Glutamatergic neuron (in vitro differentiated cells): ENCODE data around the gene PYHIN1. TPM values are rescaled to one million over a fixed set of nuclear protein-coding genes. Genes with fewer than 3 reads are reported as not detected.
"Not testable (repeated sequence)": the region's sequence is repeated elsewhere in the genome, so short reads cannot be mapped to it uniquely, and the experiment has no call there.

Experiments
- DNase-seq: peaks from one replicate; pipeline ENCODE4 v3.0.0; 2022
- H3K27ac Mint-ChIP-seq: one replicate; pipeline ENCODE4 v1.8.0; 2020; ENCODE audit warnings: mild to moderate bottlenecking, mixed read lengths, inconsistent platforms; ENCODE audit not compliant: unreplicated experiment
- H3K27me3 Mint-ChIP-seq: one replicate; pipeline ENCODE4 v1.8.0; 2020; ENCODE audit warnings: mild to moderate bottlenecking, moderate library complexity, mixed read lengths, inconsistent platforms; ENCODE audit not compliant: unreplicated experiment
- H3K36me3 Mint-ChIP-seq: one replicate; pipeline ENCODE4 v1.8.0; 2020; ENCODE audit warnings: mild to moderate bottlenecking, mixed read lengths, inconsistent platforms; ENCODE audit not compliant: unreplicated experiment
- H3K4me1 Mint-ChIP-seq: one replicate; pipeline ENCODE4 v1.8.0; 2020; ENCODE audit warnings: mild to moderate bottlenecking, low read depth, mixed read lengths, inconsistent platforms; ENCODE audit not compliant: unreplicated experiment
- H3K4me3 Mint-ChIP-seq: one replicate; pipeline ENCODE4 v1.8.0; 2020; ENCODE audit warnings: mild to moderate bottlenecking, mixed read lengths, inconsistent platforms; ENCODE audit not compliant: unreplicated experiment
- H3K9me3 Mint-ChIP-seq: one replicate; pipeline ENCODE4 v1.8.0; 2020; ENCODE audit warnings: mild to moderate bottlenecking, moderate library complexity, mixed read lengths, inconsistent platforms; ENCODE audit not compliant: unreplicated experiment
- CTCF ChIP-seq: fragments of 200-600 bp; sonication (generic); IDR thresholded peaks from one replicate; pipeline ENCODE4 v1.5.0; 2021; ENCODE audit not compliant: partially characterized antibody, unreplicated experiment
- total RNA-seq: library from RNA; stranded (reverse); fragmentation: NEBNext Ultra II Directional; extraction: Animal tissue kit (Norgen Biotek cat#: 25700); gene quantifications from one replicate; pipeline ENCODE4 v1.2.1, GENCODE V29; 2021; ENCODE audit not compliant: unreplicated experiment

Gene PYHIN1
- total RNA-seq, 1 donor from 2014 or later, result not detected

GRCh38 chr1:159009287-159009686, 77.9 kb downstream of the PYHIN1 start:
- Mint-ChIP-seq H3K4me1 (peaks cover 4% of the 10 kb centered on the region), H3K36me3 (no peaks in the 10 kb centered on the region), H3K27ac (no peak overlapping the region), H3K4me3 (no peak overlapping the region), H3K27me3 (no peaks in the 10 kb centered on the region), H3K9me3 (no peaks in the 10 kb centered on the region)
- DNase-seq, result no peak
- TF ChIP-seq CTCF, result no peak

- no peak for DNase-seq
- TF ChIP-seq CTCF, result no peak
- Mint-ChIP-seq H3K27ac (no peak within 1 kb of the TSS), H3K9me3 (no peaks in the 10 kb centered on the region), H3K27me3 (no peaks in the 10 kb centered on the region), H3K4me3 (no peak within 1 kb of the TSS), H3K4me1 (peaks cover 4% of the 10 kb centered on the region), H3K36me3 (no peaks in the 10 kb centered on the region)
These were observed 78.5 kb downstream of the PYHIN1 start, which contains the start of gene IFI16 for GRCh38 chr1:159009704-159010361. Gene IFI16, plus strand, starts transcription at chr1:159009907. Its CDS starts 4,774 bp downstream, at chr1:159014681.

GRCh38 chr1:159010391-159010790, 79.0 kb downstream of the PYHIN1 start:
- no peaks in the 10 kb centered on the region for H3K9me3 Mint-ChIP-seq
- H3K4me1 Mint-ChIP-seq, result peaks cover 4% of the 10 kb centered on the region
- no peak for TF ChIP-seq CTCF
- no peak overlapping the region for H3K27ac Mint-ChIP-seq
- H3K36me3 Mint-ChIP-seq, result no peaks in the 10 kb centered on the region
- no peaks in the 10 kb centered on the region for H3K27me3 Mint-ChIP-seq
- no peak for DNase-seq
- H3K4me3 Mint-ChIP-seq, result no peak overlapping the region

GRCh38 chr1:159011001-159011400, 79.6 kb downstream of the PYHIN1 start:
- DNase-seq, H3K4me3 Mint-ChIP-seq, H3K9me3 Mint-ChIP-seq, H3K4me1 Mint-ChIP-seq, H3K27ac Mint-ChIP-seq, H3K27me3 Mint-ChIP-seq, H3K36me3 Mint-ChIP-seq: not testable (repeated sequence)

- Mint-ChIP-seq H3K4me1 (no peaks in the 10 kb centered on the region), H3K27me3 (no peaks in the 10 kb centered on the region), H3K36me3 (no peaks in the 10 kb centered on the region), H3K4me3 (no peak overlapping the region), H3K9me3 (no peaks in the 10 kb centered on the region), H3K27ac (no peak overlapping the region)
- TF ChIP-seq CTCF, result no peak
- DNase-seq, result no peak
These were observed 80.4 kb downstream of the PYHIN1 start for GRCh38 chr1:159011751-159012150.
